Left cardiac atrium (tissue), 4 donors: Measurements from ENCODE around the gene GJC2. TPM values are rescaled to one million over a fixed set of nuclear protein-coding genes. Genes with fewer than 3 reads are reported as not detected.
"Not testable (repeated sequence)": the region's sequence is repeated elsewhere in the genome, so short reads cannot be mapped to it uniquely, and the experiment has no call there.

Experiments used
- ATAC-seq, 2 donors: fragments of 200-7000 bp; cut with Tn5 transposase; one replicate each; pipeline ENCODE4 v1.9.1; 2020; ENCODE audit warnings: mild to moderate bottlenecking in 2 of 2, moderate library complexity in 2 of 2
- DNase-seq: peaks from one replicate; pipeline ENCODE4 v3.0.0-alpha.2; 2020
- intact Hi-C, 2 donors: fragments of 100-400 bp; cut with DNase I; formaldehyde crosslinking; loops; one replicate each; pipeline versions ENCODE4 v1.14.1 to v1.15.1; 2022 to 2023
- total RNA-seq, 2 donors: library from RNA; stranded (reverse); fragmentation: NEBNext Ultra II Directional; extraction: Animal tissue kit (Norgen Biotek cat#: 25700); gene quantifications; one replicate each; pipeline ENCODE4 v1.2.1, GENCODE V29; 2021
- donor health status: DM: no; HTN: yes; CAD: no.
- donor health status: DM: no; HTN: yes; CAD: no; lungs with severe emphysema.
- donor health status: DM: yes; HTN: yes; CAD: no.
- donor health status: Dilated cardiomyopathy.

GJC2 gene
- total RNA-seq, 2 donors from 2014 or later, result 2.2 to 2.3 TPM

GRCh38 chr1:228164561-228165371 is 15.0 kb downstream of the GJC2 start:
- peak; percentile 43 for DNase-seq
- no peak for ATAC-seq
- intact Hi-C loops, result loop anchor here in 1 of 2 donors (5.0 kb wide), 1 partner anchor 43 kb away; the partner anchor contains the start of gene OBSCN

- intact Hi-C loops, result loop anchor here in 1 of 2 donors (5.0 kb wide), 1 partner anchor 42 kb away; the partner anchor contains the start of gene OBSCN
- DNase-seq (peak; percentile 99), ATAC-seq (peak; percentile 92 to 93)
Measured at GRCh38 chr1:228165372-228166169, 15.8 kb downstream of the GJC2 start, which contains the start of gene IBA57. Gene IBA57 (plus strand): TSS chr1:228165804. CDS start chr1:228165817, 13 bp downstream.

GRCh38 chr1:228166170-228166936 is 16.6 kb downstream of the GJC2 start:
- DNase-seq, result peak; percentile 78
- peak; percentile 7 to 26 for ATAC-seq
- intact Hi-C loops, result loop anchor here in 1 of 2 donors (5.0 kb wide), 1 partner anchor 41 kb away; the partner anchor contains the start of gene OBSCN

GRCh38 chr1:228168563-228169270 is 19.0 kb downstream of the GJC2 start:
- intact Hi-C loops, result loop anchor here in 1 of 2 donors (5.0 kb wide), 1 partner anchor 39 kb away; the partner anchor contains the start of gene OBSCN
- ATAC-seq (no peak), DNase-seq (peak; percentile 22)

- intact Hi-C loops, result loop anchor here in 1 of 2 donors (5.0 kb wide), 1 partner anchor 38 kb away; the partner anchor contains the start of gene OBSCN
- ATAC-seq, result no peak
Measured at GRCh38 chr1:228169345-228169744, 19.6 kb downstream of the GJC2 start.

GRCh38 chr1:228170666-228171065 is 20.9 kb downstream of the GJC2 start:
- ATAC-seq (no peak), DNase-seq (no peak)
- intact Hi-C loops, result no loop called here

More at GRCh38 chr1:228169345-228169744, 19.6 kb downstream of the GJC2 start:
- no peak for DNase-seq

GRCh38 chr1:228171221-228171891 is 21.6 kb downstream of the GJC2 start:
- intact Hi-C loops, result no loop called here
- ATAC-seq, result no peak
- no peak for DNase-seq

GRCh38 chr1:228172591-228173527 is 23.1 kb downstream of the GJC2 start:
- no peak for ATAC-seq
- intact Hi-C loops, result no loop called here
- no peak for DNase-seq

- ATAC-seq, result peak in 1 of 2 donors; percentile 19
- peak; percentile 33 for DNase-seq
- intact Hi-C loops, result not testable (repeated sequence)
Measured at GRCh38 chr1:228173528-228174481, 24.1 kb downstream of the GJC2 start.

- DNase-seq, result peak; percentile 37
- intact Hi-C loops, result no loop called here
- ATAC-seq, result peak in 1 of 2 donors; percentile 18
Measured at GRCh38 chr1:228174482-228175315, 25.0 kb downstream of the GJC2 start.

- DNase-seq (no peak), ATAC-seq (no peak)
- intact Hi-C loops, result no loop called here
Measured at GRCh38 chr1:228175316-228176023, 25.7 kb downstream of the GJC2 start.

GRCh38 chr1:228176024-228176395 is 26.3 kb downstream of the GJC2 start:
- ATAC-seq (no peak), DNase-seq (no peak)
- intact Hi-C loops, result no loop called here

GRCh38 chr1:228176461-228177182 is 26.9 kb downstream of the GJC2 start:
- DNase-seq (peak; percentile 13), ATAC-seq (no peak)
- intact Hi-C loops, result no loop called here

- ATAC-seq, result no peak
- peak; percentile 17 for DNase-seq
- intact Hi-C loops, result no loop called here
Measured at GRCh38 chr1:228177183-228177475, 27.4 kb downstream of the GJC2 start.
